Measurements from ENCODE around the gene CBFA2T3. TPM values are rescaled to one million over a fixed set of nuclear protein-coding genes. Genes with fewer than 3 reads are reported as not detected.

CBFA2T3 gene
- total RNA-seq, 1 experiment from 2014 or later, result 13.7 TPM

GRCh38 chr16:88835818-88836217 lies 141.2 kb downstream of the CBFA2T3 start:
- TF ChIP-seq, protein P1, sequence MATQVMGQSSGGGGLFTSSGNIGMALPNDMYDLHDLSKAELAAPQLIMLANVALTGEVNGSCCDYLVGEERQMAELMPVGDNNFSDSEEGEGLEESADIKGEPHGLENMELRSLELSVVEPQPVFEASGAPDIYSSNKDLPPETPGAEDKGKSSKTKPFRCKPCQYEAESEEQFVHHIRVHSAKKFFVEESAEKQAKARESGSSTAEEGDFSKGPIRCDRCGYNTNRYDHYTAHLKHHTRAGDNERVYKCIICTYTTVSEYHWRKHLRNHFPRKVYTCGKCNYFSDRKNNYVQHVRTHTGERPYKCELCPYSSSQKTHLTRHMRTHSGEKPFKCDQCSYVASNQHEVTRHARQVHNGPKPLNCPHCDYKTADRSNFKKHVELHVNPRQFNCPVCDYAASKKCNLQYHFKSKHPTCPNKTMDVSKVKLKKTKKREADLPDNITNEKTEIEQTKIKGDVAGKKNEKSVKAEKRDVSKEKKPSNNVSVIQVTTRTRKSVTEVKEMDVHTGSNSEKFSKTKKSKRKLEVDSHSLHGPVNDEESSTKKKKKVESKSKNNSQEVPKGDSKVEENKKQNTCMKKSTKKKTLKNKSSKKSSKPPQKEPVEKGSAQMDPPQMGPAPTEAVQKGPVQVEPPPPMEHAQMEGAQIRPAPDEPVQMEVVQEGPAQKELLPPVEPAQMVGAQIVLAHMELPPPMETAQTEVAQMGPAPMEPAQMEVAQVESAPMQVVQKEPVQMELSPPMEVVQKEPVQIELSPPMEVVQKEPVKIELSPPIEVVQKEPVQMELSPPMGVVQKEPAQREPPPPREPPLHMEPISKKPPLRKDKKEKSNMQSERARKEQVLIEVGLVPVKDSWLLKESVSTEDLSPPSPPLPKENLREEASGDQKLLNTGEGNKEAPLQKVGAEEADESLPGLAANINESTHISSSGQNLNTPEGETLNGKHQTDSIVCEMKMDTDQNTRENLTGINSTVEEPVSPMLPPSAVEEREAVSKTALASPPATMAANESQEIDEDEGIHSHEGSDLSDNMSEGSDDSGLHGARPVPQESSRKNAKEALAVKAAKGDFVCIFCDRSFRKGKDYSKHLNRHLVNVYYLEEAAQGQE (IDR thresholded peaks at IDR 0.05; ENCODE audit: insufficient read depth in 1 of 2, low read depth in 2 of 2, low read length in 1 of 2), result no peak
- TF ChIP-seq POLR2AphosphoS5 (IDR thresholded peaks at IDR 0.05; ENCODE audit: low read depth, low read length) (no peak), SIN3A (IDR thresholded peaks at IDR 0.05; ENCODE audit: borderline replicate concordance, insufficient read depth, low read depth, low read length) (no peak), TCF7L2 (IDR thresholded peaks at IDR 0.05; ENCODE audit: low read depth, low read length) (no peak)
- TF ChIP-seq, protein P2, sequence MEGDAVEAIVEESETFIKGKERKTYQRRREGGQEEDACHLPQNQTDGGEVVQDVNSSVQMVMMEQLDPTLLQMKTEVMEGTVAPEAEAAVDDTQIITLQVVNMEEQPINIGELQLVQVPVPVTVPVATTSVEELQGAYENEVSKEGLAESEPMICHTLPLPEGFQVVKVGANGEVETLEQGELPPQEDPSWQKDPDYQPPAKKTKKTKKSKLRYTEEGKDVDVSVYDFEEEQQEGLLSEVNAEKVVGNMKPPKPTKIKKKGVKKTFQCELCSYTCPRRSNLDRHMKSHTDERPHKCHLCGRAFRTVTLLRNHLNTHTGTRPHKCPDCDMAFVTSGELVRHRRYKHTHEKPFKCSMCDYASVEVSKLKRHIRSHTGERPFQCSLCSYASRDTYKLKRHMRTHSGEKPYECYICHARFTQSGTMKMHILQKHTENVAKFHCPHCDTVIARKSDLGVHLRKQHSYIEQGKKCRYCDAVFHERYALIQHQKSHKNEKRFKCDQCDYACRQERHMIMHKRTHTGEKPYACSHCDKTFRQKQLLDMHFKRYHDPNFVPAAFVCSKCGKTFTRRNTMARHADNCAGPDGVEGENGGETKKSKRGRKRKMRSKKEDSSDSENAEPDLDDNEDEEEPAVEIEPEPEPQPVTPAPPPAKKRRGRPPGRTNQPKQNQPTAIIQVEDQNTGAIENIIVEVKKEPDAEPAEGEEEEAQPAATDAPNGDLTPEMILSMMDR (IDR thresholded peaks at IDR 0.05), result no peak
- intact Hi-C loops (cut with micrococcal nuclease; ENCODE audit: unreplicated experiment) (no loop called here), in situ Hi-C loops (cut with HindIII; ENCODE audit: low pct_unique_long_range_greater_than_20kb, low sequenced_read_pairs) (no loop called here)
- DNase-seq (ENCODE audit: low read depth, low spot score), result no peak
- Histone ChIP-seq H3K4me1 (ENCODE audit: control insufficient read depth, insufficient read depth, low read length) (no peaks in the 10 kb centered on the region), H3K9me3 (ENCODE audit: control insufficient read depth, insufficient read depth, low read depth, low read length) (no peaks in the 10 kb centered on the region), H3K27ac (ENCODE audit: low read length) (no peak overlapping the region), H3K27me3 (ENCODE audit: control insufficient read depth, insufficient read depth, low read length) (no peaks in the 10 kb centered on the region), H3K36me3 (ENCODE audit: control insufficient read depth, insufficient read depth, low read length) (peaks cover 2% of the 10 kb centered on the region; the same call in 1 of the 2 replicates), H3K4me3 (ENCODE audit: low read depth in 2 of 2, low read length in 2 of 2) (no peak overlapping the region)
- BruUV-seq (replicated peaks), result no TSS peak
- POLR2A ChIA-PET, result no interaction called here
- no peak for ATAC-seq
- CTCF ChIA-PET, result no interaction called here

- Histone ChIP-seq H3K4me1 (ENCODE audit: control insufficient read depth, insufficient read depth, low read length) (no peaks in the 10 kb centered on the region), H3K27ac (ENCODE audit: low read length) (no peak overlapping the region), H3K9me3 (ENCODE audit: control insufficient read depth, insufficient read depth, low read depth, low read length) (no peaks in the 10 kb centered on the region), H3K4me3 (ENCODE audit: low read depth in 2 of 2, low read length in 2 of 2) (no peak overlapping the region), H3K27me3 (ENCODE audit: control insufficient read depth, insufficient read depth, low read length) (no peaks in the 10 kb centered on the region), H3K36me3 (ENCODE audit: control insufficient read depth, insufficient read depth, low read length) (peaks cover 2% of the 10 kb centered on the region; the same call in 1 of the 2 replicates)
- in situ Hi-C loops (cut with HindIII; ENCODE audit: low pct_unique_long_range_greater_than_20kb, low sequenced_read_pairs) (no loop called here), intact Hi-C loops (cut with micrococcal nuclease; ENCODE audit: unreplicated experiment) (no loop called here)
- DNase-seq (ENCODE audit: low read depth, low spot score) (no peak), ATAC-seq (no peak)
- TF ChIP-seq TCF7L2 (IDR thresholded peaks at IDR 0.05; ENCODE audit: low read depth, low read length) (no peak), SIN3A (IDR thresholded peaks at IDR 0.05; ENCODE audit: borderline replicate concordance, insufficient read depth, low read depth, low read length) (no peak), POLR2AphosphoS5 (IDR thresholded peaks at IDR 0.05; ENCODE audit: low read depth, low read length) (no peak)
- TF ChIP-seq, protein P1 (IDR thresholded peaks at IDR 0.05; ENCODE audit: insufficient read depth in 1 of 2, low read depth in 2 of 2, low read length in 1 of 2), result no peak
- TF ChIP-seq, protein P2 (IDR thresholded peaks at IDR 0.05), result no peak
- ChIA-PET CTCF (no interaction called here), POLR2A (no interaction called here)
- no TSS peak for BruUV-seq (replicated peaks)
Measured at GRCh38 chr16:88835383-88835782, 141.6 kb downstream of the CBFA2T3 start.
